ENCODE results near the gene TMEM163. TPM values are rescaled to one million over a fixed set of nuclear protein-coding genes. Genes with fewer than 3 reads are reported as not detected.

The TMEM163 gene
- total and polyA plus RNA-seq, 2 of the 13 experiments (the other 11 are each of a cell fraction or from before 2014, with no cell fraction given) = 0.05 TPM; not detected in 1

DNA sequence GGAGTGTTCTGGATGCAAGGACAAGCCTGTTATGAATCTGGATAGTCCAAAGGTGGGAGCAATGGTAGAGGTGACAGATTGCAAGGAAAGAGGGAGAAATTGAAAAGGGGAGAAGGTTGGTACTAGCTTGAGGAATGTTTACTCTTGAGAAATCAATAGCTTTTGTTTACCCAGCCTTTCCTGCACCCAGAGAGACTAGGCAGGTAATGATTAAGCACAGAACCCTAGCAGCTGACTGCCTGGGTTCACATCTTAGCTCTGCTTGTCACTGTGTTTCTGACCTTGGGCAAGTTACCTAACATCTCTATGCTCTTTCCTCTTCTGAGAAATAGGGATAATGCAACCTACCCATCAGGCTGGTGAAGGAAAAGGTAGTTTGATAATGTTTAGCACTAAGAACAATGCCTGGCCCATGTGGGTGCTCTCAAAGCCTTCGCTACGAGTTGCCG lies 286.3 kb downstream of the TMEM163 start (continued):
- TF ChIP-seq, protein P1, sequence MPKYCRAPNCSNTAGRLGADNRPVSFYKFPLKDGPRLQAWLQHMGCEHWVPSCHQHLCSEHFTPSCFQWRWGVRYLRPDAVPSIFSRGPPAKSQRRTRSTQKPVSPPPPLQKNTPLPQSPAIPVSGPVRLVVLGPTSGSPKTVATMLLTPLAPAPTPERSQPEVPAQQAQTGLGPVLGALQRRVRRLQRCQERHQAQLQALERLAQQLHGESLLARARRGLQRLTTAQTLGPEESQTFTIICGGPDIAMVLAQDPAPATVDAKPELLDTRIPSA (CRISPR knock-in tag; IDR thresholded peaks at IDR 0.05; ENCODE audit: borderline replicate concordance) = no peak
- TF ChIP-seq ZFP90 (CRISPR knock-in tag; IDR thresholded peaks at IDR 0.05; ENCODE audit: borderline replicate concordance) = peak; percentile 65; the same call in 1 of the 2 replicates
- TF ChIP-seq FOSL1 (CRISPR knock-in tag; IDR thresholded peaks at IDR 0.05; ENCODE audit: borderline replicate concordance) = no peak
- TF ChIP-seq SIX1 (CRISPR knock-in tag; IDR thresholded peaks at IDR 0.05; ENCODE audit: borderline replicate concordance) = peak; percentile 84
- TF ChIP-seq, protein P2, sequence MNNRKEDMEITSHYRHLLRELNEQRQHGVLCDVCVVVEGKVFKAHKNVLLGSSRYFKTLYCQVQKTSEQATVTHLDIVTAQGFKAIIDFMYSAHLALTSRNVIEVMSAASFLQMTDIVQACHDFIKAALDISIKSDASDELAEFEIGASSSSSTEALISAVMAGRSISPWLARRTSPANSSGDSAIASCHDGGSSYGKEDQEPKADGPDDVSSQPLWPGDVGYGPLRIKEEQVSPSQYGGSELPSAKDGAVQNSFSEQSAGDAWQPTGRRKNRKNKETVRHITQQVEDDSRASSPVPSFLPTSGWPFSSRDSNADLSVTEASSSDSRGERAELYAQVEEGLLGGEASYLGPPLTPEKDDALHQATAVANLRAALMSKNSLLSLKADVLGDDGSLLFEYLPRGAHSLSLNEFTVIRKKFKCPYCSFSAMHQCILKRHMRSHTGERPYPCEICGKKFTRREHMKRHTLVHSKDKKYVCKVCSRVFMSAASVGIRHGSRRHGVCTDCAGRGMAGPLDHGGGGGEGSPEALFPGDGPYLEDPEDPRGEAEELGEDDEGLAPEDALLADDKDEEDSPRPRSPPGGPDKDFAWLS (CRISPR knock-in tag; IDR thresholded peaks at IDR 0.05; ENCODE audit: borderline replicate concordance) = no peak
- TF ChIP-seq, protein P3, sequence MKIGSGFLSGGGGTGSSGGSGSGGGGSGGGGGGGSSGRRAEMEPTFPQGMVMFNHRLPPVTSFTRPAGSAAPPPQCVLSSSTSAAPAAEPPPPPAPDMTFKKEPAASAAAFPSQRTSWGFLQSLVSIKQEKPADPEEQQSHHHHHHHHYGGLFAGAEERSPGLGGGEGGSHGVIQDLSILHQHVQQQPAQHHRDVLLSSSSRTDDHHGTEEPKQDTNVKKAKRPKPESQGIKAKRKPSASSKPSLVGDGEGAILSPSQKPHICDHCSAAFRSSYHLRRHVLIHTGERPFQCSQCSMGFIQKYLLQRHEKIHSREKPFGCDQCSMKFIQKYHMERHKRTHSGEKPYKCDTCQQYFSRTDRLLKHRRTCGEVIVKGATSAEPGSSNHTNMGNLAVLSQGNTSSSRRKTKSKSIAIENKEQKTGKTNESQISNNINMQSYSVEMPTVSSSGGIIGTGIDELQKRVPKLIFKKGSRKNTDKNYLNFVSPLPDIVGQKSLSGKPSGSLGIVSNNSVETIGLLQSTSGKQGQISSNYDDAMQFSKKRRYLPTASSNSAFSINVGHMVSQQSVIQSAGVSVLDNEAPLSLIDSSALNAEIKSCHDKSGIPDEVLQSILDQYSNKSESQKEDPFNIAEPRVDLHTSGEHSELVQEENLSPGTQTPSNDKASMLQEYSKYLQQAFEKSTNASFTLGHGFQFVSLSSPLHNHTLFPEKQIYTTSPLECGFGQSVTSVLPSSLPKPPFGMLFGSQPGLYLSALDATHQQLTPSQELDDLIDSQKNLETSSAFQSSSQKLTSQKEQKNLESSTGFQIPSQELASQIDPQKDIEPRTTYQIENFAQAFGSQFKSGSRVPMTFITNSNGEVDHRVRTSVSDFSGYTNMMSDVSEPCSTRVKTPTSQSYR (CRISPR knock-in tag; IDR thresholded peaks at IDR 0.05; ENCODE audit: borderline replicate concordance) = peak; percentile 50; the same call in 1 of the 2 replicates
- no peak for TF ChIP-seq ZBTB1 (CRISPR knock-in tag; IDR thresholded peaks at IDR 0.05; ENCODE audit: borderline replicate concordance)
- TF ChIP-seq FOXA1 (IDR thresholded peaks at IDR 0.05) = peak; percentile 75
- TF ChIP-seq FOXA1 (CRISPR knock-in tag; IDR thresholded peaks at IDR 0.05) = peak; percentile 94
- no peak for TF ChIP-seq LCORL (IDR thresholded peaks at IDR 0.05)
- TF ChIP-seq LCORL (CRISPR knock-in tag; IDR thresholded peaks at IDR 0.05) = peak; percentile 77
- TF ChIP-seq U2AF1 (optimal IDR thresholded peaks at IDR 0.05; ENCODE audit: low read depth, low read length) = no peak
- TF ChIP-seq FOXK1 (CRISPR knock-in tag; IDR thresholded peaks at IDR 0.05; ENCODE audit: borderline replicate concordance, low read depth) = peak; percentile 92
- no peak for TF ChIP-seq NFRKB (IDR thresholded peaks at IDR 0.05)
- peak; percentile 69; the same call in 1 of the 2 replicates for TF ChIP-seq ZNF724P (CRISPR knock-in tag; IDR thresholded peaks at IDR 0.05; ENCODE audit: borderline replicate concordance)
- TF ChIP-seq, protein P4, sequence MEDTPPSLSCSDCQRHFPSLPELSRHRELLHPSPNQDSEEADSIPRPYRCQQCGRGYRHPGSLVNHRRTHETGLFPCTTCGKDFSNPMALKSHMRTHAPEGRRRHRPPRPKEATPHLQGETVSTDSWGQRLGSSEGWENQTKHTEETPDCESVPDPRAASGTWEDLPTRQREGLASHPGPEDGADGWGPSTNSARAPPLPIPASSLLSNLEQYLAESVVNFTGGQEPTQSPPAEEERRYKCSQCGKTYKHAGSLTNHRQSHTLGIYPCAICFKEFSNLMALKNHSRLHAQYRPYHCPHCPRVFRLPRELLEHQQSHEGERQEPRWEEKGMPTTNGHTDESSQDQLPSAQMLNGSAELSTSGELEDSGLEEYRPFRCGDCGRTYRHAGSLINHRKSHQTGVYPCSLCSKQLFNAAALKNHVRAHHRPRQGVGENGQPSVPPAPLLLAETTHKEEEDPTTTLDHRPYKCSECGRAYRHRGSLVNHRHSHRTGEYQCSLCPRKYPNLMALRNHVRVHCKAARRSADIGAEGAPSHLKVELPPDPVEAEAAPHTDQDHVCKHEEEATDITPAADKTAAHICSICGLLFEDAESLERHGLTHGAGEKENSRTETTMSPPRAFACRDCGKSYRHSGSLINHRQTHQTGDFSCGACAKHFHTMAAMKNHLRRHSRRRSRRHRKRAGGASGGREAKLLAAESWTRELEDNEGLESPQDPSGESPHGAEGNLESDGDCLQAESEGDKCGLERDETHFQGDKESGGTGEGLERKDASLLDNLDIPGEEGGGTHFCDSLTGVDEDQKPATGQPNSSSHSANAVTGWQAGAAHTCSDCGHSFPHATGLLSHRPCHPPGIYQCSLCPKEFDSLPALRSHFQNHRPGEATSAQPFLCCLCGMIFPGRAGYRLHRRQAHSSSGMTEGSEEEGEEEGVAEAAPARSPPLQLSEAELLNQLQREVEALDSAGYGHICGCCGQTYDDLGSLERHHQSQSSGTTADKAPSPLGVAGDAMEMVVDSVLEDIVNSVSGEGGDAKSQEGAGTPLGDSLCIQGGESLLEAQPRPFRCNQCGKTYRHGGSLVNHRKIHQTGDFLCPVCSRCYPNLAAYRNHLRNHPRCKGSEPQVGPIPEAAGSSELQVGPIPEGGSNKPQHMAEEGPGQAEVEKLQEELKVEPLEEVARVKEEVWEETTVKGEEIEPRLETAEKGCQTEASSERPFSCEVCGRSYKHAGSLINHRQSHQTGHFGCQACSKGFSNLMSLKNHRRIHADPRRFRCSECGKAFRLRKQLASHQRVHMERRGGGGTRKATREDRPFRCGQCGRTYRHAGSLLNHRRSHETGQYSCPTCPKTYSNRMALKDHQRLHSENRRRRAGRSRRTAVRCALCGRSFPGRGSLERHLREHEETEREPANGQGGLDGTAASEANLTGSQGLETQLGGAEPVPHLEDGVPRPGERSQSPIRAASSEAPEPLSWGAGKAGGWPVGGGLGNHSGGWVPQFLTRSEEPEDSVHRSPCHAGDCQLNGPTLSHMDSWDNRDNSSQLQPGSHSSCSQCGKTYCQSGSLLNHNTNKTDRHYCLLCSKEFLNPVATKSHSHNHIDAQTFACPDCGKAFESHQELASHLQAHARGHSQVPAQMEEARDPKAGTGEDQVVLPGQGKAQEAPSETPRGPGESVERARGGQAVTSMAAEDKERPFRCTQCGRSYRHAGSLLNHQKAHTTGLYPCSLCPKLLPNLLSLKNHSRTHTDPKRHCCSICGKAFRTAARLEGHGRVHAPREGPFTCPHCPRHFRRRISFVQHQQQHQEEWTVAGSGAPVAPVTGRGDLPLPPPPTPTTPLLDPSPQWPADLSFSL (CRISPR knock-in tag; IDR thresholded peaks at IDR 0.05) = no peak
- TF ChIP-seq GZF1 (CRISPR knock-in tag; IDR thresholded peaks at IDR 0.05) = peak; percentile 41; the same call in 1 of the 2 replicates
- no peak for TF ChIP-seq TBP (CRISPR knock-in tag; IDR thresholded peaks at IDR 0.05)
- no peak for TF ChIP-seq SMARCE1 (IDR thresholded peaks at IDR 0.05; ENCODE audit: borderline replicate concordance)
- TF ChIP-seq ZNF138 (CRISPR knock-in tag; IDR thresholded peaks at IDR 0.05; ENCODE audit: low read depth) = no peak

Measured in HepG2 (cell line).